Aorta (tissue), 5 donors: ENCODE data around the gene NKX2-3. TPM values are rescaled to one million over a fixed set of nuclear protein-coding genes. Genes with fewer than 3 reads are reported as not detected.

Experiments used
- ATAC-seq: fragments of 200-7000 bp; cut with Tn5 transposase; one replicate; pipeline ENCODE4 v1.9.1; 2022; ENCODE audit warnings: moderate library complexity; ENCODE audit not compliant: low FRiP score
- DNase-seq, 2 donors: peaks; one replicate each; pipeline ENCODE4 v3.0.0-alpha.2; 2020
- H3K27ac ChIP-seq, 2 donors: one replicate each; pipeline ENCODE4 v1.5.1; 2013; ENCODE audit warnings: low read length in 2 of 2, mild to moderate bottlenecking in 2 of 2, moderate library complexity in 2 of 2, control low read depth in 1 of 2, inconsistent platforms in 1 of 2, low read depth in 1 of 2
- H3K27me3 ChIP-seq, 2 donors: one replicate each; pipeline ENCODE4 v1.6.1; 2013; ENCODE audit warnings: control low read depth in 1 of 2, low read length in 1 of 2, mild to moderate bottlenecking in 1 of 2, moderate library complexity in 1 of 2; ENCODE audit not compliant: insufficient read depth in 2 of 2, control insufficient read depth in 1 of 2
- H3K36me3 ChIP-seq, 2 donors: one replicate each; pipeline ENCODE4 v1.6.1; 2013; ENCODE audit warnings: control low read depth in 1 of 2, low read length in 1 of 2, mild to moderate bottlenecking in 1 of 2; ENCODE audit not compliant: insufficient read depth in 2 of 2, control insufficient read depth in 1 of 2
- H3K4me1 ChIP-seq, 2 donors: one replicate each; pipeline ENCODE4 v1.6.1; 2013; ENCODE audit warnings: low read length in 2 of 2, control low read depth in 1 of 2, mild to moderate bottlenecking in 1 of 2, moderate library complexity in 1 of 2; ENCODE audit not compliant: insufficient read depth in 2 of 2, control insufficient read depth in 1 of 2
- H3K4me3 ChIP-seq, 2 donors: one replicate each; pipeline ENCODE4 v1.5.1; 2013; ENCODE audit warnings: low read length in 2 of 2, control low read depth in 1 of 2, mild to moderate bottlenecking in 1 of 2
- H3K9me3 ChIP-seq: one replicate; pipeline ENCODE4 v1.6.1; 2013; ENCODE audit warnings: mild to moderate bottlenecking, low read length; ENCODE audit not compliant: control insufficient read depth
- WGBS, 2 donors: extraction: QIAGEN DNeasy Blood & Tissue Kit; methylation state at CpG; one replicate each; pipeline ENCODE4 v1.1.7; 2013; 5-methylcytosine and 5-hydroxymethylcytosine counted together
- intact Hi-C, 2 donors: fragments of 100-400 bp; cut with DNase I; formaldehyde crosslinking; loops; one replicate each; pipeline versions ENCODE4 v1.14.2 to v1.15.0; 2022
- polyA plus RNA-seq, 2 donors: library from polyadenylated mRNA; stranded (reverse); fragments of 200-250 nt; gene quantifications; one replicate each; pipeline ENCODE4 v1.2.3, GENCODE V29; 2013
- total RNA-seq, 2 donors: library from RNA; stranded (reverse); fragmentation: NEBNext Ultra II Directional; extraction: Animal tissue kit (Norgen Biotek cat#: 25700); gene quantifications; one replicate each; pipeline ENCODE4 v1.2.1, GENCODE V29; 2021
- donor health status: healthy with polysubstance abuse.
- donor health status: Bipolar disorder and iron deficiency.
- donor health status: DM: no; HTN: no; CAD: no.
- donor health status: DM: no; HTN: no; CAD: no.
- donor health status: DM: yes; HTN: yes; CAD: no.

The NKX2-3 gene
- total and polyA plus RNA-seq, 4 donors: 0.05 to 0.60 (median 0.50) TPM; not detected in 1

GRCh38 chr10:99537086-99537988 is 4.6 kb downstream of the NKX2-3 start:
- 5 to 7% methylated on average over 61 to 64 of the region's 64 CpGs for WGBS, 2 donors
- no peaks in the 10 kb centered on the region for H3K4me1 ChIP-seq

GRCh38 chr10:99537989-99538917 is 5.5 kb downstream of the NKX2-3 start:
- no peak overlapping the region for H3K4me3 ChIP-seq
- WGBS, 2 donors: 46 to 62% methylated on average over 10 of the region's 10 CpGs
- no peaks in the 10 kb centered on the region for H3K9me3 ChIP-seq
- peaks cover 0 to 2% of the 10 kb centered on the region in 2 donors for H3K27me3 ChIP-seq
- intact Hi-C loops: no loop called here
- H3K36me3 ChIP-seq: no peaks in the 10 kb centered on the region
- H3K4me1 ChIP-seq: no peaks in the 10 kb centered on the region
- ATAC-seq (no peak), DNase-seq (no peak)
- no peak overlapping the region for H3K27ac ChIP-seq

More at GRCh38 chr10:99537086-99537988, 4.6 kb downstream of the NKX2-3 start:
- no peak for DNase-seq
- no peak overlapping the region for H3K27ac ChIP-seq
- no peak overlapping the region for H3K4me3 ChIP-seq
- no peaks in the 10 kb centered on the region for H3K9me3 ChIP-seq
- intact Hi-C loops: no loop called here
- peaks cover 0 to 2% of the 10 kb centered on the region in 2 donors for H3K27me3 ChIP-seq
- ATAC-seq: no peak
- no peaks in the 10 kb centered on the region for H3K36me3 ChIP-seq

GRCh38 chr10:99539120-99539519 is 6.4 kb downstream of the NKX2-3 start:
- no peaks in the 10 kb centered on the region for H3K4me1 ChIP-seq
- no peak overlapping the region for H3K27ac ChIP-seq
- 53 to 65% methylated on average over 6 of the region's 6 CpGs for WGBS, 2 donors
- ATAC-seq (no peak), DNase-seq (no peak)
- H3K36me3 ChIP-seq: no peaks in the 10 kb centered on the region
- intact Hi-C loops: no loop called here
- no peaks in the 10 kb centered on the region for H3K27me3 ChIP-seq
- no peak overlapping the region for H3K4me3 ChIP-seq
- H3K9me3 ChIP-seq: no peaks in the 10 kb centered on the region

- ATAC-seq: no peak
- 12 to 16% methylated on average over 1 of the region's 1 CpG for WGBS, 2 donors
- H3K27ac ChIP-seq: no peak overlapping the region
- no peak for DNase-seq
- no peaks in the 10 kb centered on the region for H3K9me3 ChIP-seq
- H3K4me3 ChIP-seq: no peak overlapping the region
- intact Hi-C loops: no loop called here
- no peaks in the 10 kb centered on the region for H3K4me1 ChIP-seq
- H3K36me3 ChIP-seq: no peaks in the 10 kb centered on the region
- H3K27me3 ChIP-seq: no peaks in the 10 kb centered on the region
Measured at GRCh38 chr10:99539820-99540219, 7.1 kb downstream of the NKX2-3 start.

GRCh38 chr10:99540306-99540656 is 7.5 kb downstream of the NKX2-3 start:
- Histone ChIP-seq H3K27me3 (no peaks in the 10 kb centered on the region), H3K36me3 (no peaks in the 10 kb centered on the region), H3K9me3 (no peaks in the 10 kb centered on the region), H3K4me1 (no peaks in the 10 kb centered on the region), H3K4me3 (no peak overlapping the region), H3K27ac (no peak overlapping the region)
- intact Hi-C loops: no loop called here
- no peak for ATAC-seq
- no peak for DNase-seq
- WGBS, 2 donors: 4 to 6% methylated on average over 17 to 28 of the region's 28 CpGs

GRCh38 chr10:99540657-99541531 is 8.2 kb downstream of the NKX2-3 start:
- Histone ChIP-seq H3K36me3 (no peaks in the 10 kb centered on the region), H3K27ac (no peak overlapping the region), H3K27me3 (no peaks in the 10 kb centered on the region), H3K4me3 (no peak overlapping the region), H3K4me1 (no peaks in the 10 kb centered on the region), H3K9me3 (no peaks in the 10 kb centered on the region)
- intact Hi-C loops: no loop called here
- no peak for DNase-seq
- no peak for ATAC-seq
- 2 to 3% methylated on average over 47 to 49 of the region's 49 CpGs for WGBS, 2 donors

GRCh38 chr10:99544322-99544721 is 11.6 kb downstream of the NKX2-3 start:
- WGBS, 2 donors: 84 to 91% methylated on average over 1 of the region's 1 CpG
- peaks cover 0 to 2% of the 10 kb centered on the region in 2 donors for H3K27me3 ChIP-seq
- no peak for ATAC-seq

GRCh38 chr10:99548041-99548530 is 15.3 kb downstream of the NKX2-3 start:
- ATAC-seq (no peak), DNase-seq (no peak)
- intact Hi-C loops: no loop called here
- no peaks in the 10 kb centered on the region for H3K4me1 ChIP-seq
- H3K27me3 ChIP-seq: peaks cover 0 to 2% of the 10 kb centered on the region in 2 donors
- WGBS, 2 donors: 57 to 58% methylated on average over 2 of the region's 2 CpGs
- peaks cover 1% of the 10 kb centered on the region for H3K9me3 ChIP-seq
- H3K36me3 ChIP-seq: no peaks in the 10 kb centered on the region
- H3K27ac ChIP-seq: no peak overlapping the region
- H3K4me3 ChIP-seq: no peak overlapping the region

More at GRCh38 chr10:99544322-99544721, 11.6 kb downstream of the NKX2-3 start:
- DNase-seq: no peak
- Histone ChIP-seq H3K4me3 (no peak overlapping the region), H3K4me1 (no peaks in the 10 kb centered on the region), H3K36me3 (no peaks in the 10 kb centered on the region), H3K27ac (no peak overlapping the region), H3K9me3 (peaks cover 1% of the 10 kb centered on the region)
- intact Hi-C loops: no loop called here
